Trophoblast cell (in vitro differentiated cells and primary cell): ENCODE measurements around the gene ZBTB20.

Source experiments
- DNase-seq, 2 donors: peaks; one replicate each; pipeline ENCODE4 v3.0.0-alpha.2; 2016
- H2AFZ ChIP-seq: 2 replicates; pipeline ENCODE4 v1.6.1; 2013; ENCODE audit warnings: low read length, moderate library complexity, mild to moderate bottlenecking; ENCODE audit not compliant: insufficient read depth, poor library complexity
- H2AK5ac ChIP-seq: 2 replicates; pipeline ENCODE4 v1.6.1; 2013; ENCODE audit warnings: mild to moderate bottlenecking, low read length
- H2BK120ac ChIP-seq: 2 replicates; pipeline ENCODE4 v1.6.1; 2013; ENCODE audit warnings: low read length, mild to moderate bottlenecking, moderate library complexity; ENCODE audit not compliant: insufficient read depth, poor library complexity
- H2BK12ac ChIP-seq: 2 replicates; pipeline ENCODE4 v1.6.1; 2013; ENCODE audit warnings: mild to moderate bottlenecking, low read length, moderate library complexity
- H2BK5ac ChIP-seq: 2 replicates; pipeline ENCODE4 v1.6.1; 2013; ENCODE audit warnings: low read length, low read depth, moderate library complexity, mild to moderate bottlenecking; ENCODE audit not compliant: poor library complexity
- H3K14ac ChIP-seq: 2 replicates; pipeline ENCODE4 v1.6.1; 2013; ENCODE audit warnings: mild to moderate bottlenecking, low read length
- H3K18ac ChIP-seq: 2 replicates; pipeline ENCODE4 v1.6.1; 2013; ENCODE audit warnings: mild to moderate bottlenecking, low read length
- H3K23ac ChIP-seq: 2 replicates; pipeline ENCODE4 v1.6.1; 2013; ENCODE audit warnings: low read length
- H3K27ac ChIP-seq: 2 replicates; pipeline ENCODE4 v1.5.1; 2013; ENCODE audit warnings: low read depth, mild to moderate bottlenecking, inconsistent platforms, low read length, moderate library complexity
- H3K27me3 ChIP-seq: 2 replicates; pipeline ENCODE4 v1.6.1; 2013; ENCODE audit warnings: inconsistent platforms, mild to moderate bottlenecking, low read length, moderate library complexity; ENCODE audit not compliant: insufficient read depth
- H3K36me3 ChIP-seq, 2 experiments: 1 replicate in 1 of 2; 2 replicates in 1 of 2; pipeline ENCODE4 v1.6.1; 2013; ENCODE audit warnings: low read length in 2 of 2, mild to moderate bottlenecking in 2 of 2, moderate library complexity in 1 of 2; ENCODE audit not compliant: insufficient read depth in 2 of 2, control insufficient read depth in 1 of 2
- H3K4ac ChIP-seq: 2 replicates; pipeline ENCODE4 v1.6.1; 2013; ENCODE audit warnings: low read depth, mild to moderate bottlenecking, low read length, moderate library complexity
- H3K4me1 ChIP-seq, 2 experiments: 1 replicate in 1 of 2; 2 replicates in 1 of 2; pipeline ENCODE4 v1.6.1; 2013; ENCODE audit warnings: low read length in 2 of 2, mild to moderate bottlenecking in 2 of 2, moderate library complexity in 1 of 2; ENCODE audit not compliant: insufficient read depth in 2 of 2, control insufficient read depth in 1 of 2
- H3K4me2 ChIP-seq: 2 replicates; pipeline ENCODE4 v1.6.1; 2013; ENCODE audit warnings: inconsistent platforms, mild to moderate bottlenecking, low read length, moderate library complexity
- H3K4me3 ChIP-seq: 2 replicates; pipeline ENCODE4 v1.5.1; 2013; ENCODE audit warnings: mild to moderate bottlenecking, low read depth, low read length, inconsistent platforms
- H3K79me1 ChIP-seq: one replicate; pipeline ENCODE4 v1.6.1; 2013; ENCODE audit warnings: low read length
- H3K79me2 ChIP-seq: 2 replicates; pipeline ENCODE4 v1.6.1; 2013; ENCODE audit warnings: low read length, mild to moderate bottlenecking; ENCODE audit not compliant: control insufficient read depth, insufficient read depth, poor library complexity
- H3K9ac ChIP-seq: 2 replicates; pipeline ENCODE4 v1.6.1; 2013; ENCODE audit warnings: mild to moderate bottlenecking, low read length
- H3K9me3 ChIP-seq: 2 replicates; pipeline ENCODE4 v1.6.1; 2013; ENCODE audit warnings: low read depth, mild to moderate bottlenecking, control low read depth, inconsistent platforms, low read length; ENCODE audit not compliant: insufficient read depth
- H4K12ac ChIP-seq: 2 replicates; pipeline ENCODE4 v1.6.1; 2013; ENCODE audit warnings: low read depth, mild to moderate bottlenecking, low read length, moderate library complexity
- H4K8ac ChIP-seq: 2 replicates; pipeline ENCODE4 v1.6.1; 2013; ENCODE audit warnings: low read depth, mild to moderate bottlenecking, low read length, moderate library complexity
- H4K91ac ChIP-seq: one replicate; pipeline ENCODE4 v1.6.1; 2013; ENCODE audit warnings: low read depth, mild to moderate bottlenecking, low read length, moderate library complexity
- WGBS: extraction: QIAGEN DNeasy Blood & Tissue Kit; methylation state at CpG from one replicate; pipeline ENCODE4 v1.1.7; 2013; ENCODE audit warnings: missing lambda C conversion rate; ENCODE audit not compliant: insufficient read length, insufficient coverage; ENCODE audit errors: extremely low coverage; 5-methylcytosine and 5-hydroxymethylcytosine counted together

Gene ZBTB20

GRCh38 chr3:114460459-114460858, 686.6 kb downstream of the ZBTB20 start:
- Histone ChIP-seq H3K79me1 (no peaks in the 10 kb centered on the region), H3K79me2 (no peaks in the 10 kb centered on the region), H3K4me2 (no peak overlapping the region), H2BK5ac (no peak overlapping the region), H4K12ac (no peak overlapping the region), H3K9me3 (no peaks in the 10 kb centered on the region), H3K27ac (no peak overlapping the region), H3K9ac (no peak overlapping the region), H3K14ac (no peak overlapping the region), H3K36me3 (no peaks in the 10 kb centered on the region), H3K18ac (no peak overlapping the region), H3K4me1 (no peaks in the 10 kb centered on the region), H2BK120ac (no peak overlapping the region), H3K23ac (no peak overlapping the region), H2AFZ (no peak overlapping the region), H3K4ac (no peak overlapping the region), H2AK5ac (no peak overlapping the region), H3K27me3 (no peaks in the 10 kb centered on the region), H4K91ac (no peak overlapping the region), H3K4me3 (no peak overlapping the region), H4K8ac (no peak overlapping the region), H2BK12ac (no peak overlapping the region)
- WGBS = no CpG with 5 or more reads among the region's 1 CpG
- no peak for DNase-seq

- Histone ChIP-seq H4K91ac (no peak overlapping the region), H3K9me3 (no peaks in the 10 kb centered on the region), H3K4ac (no peak overlapping the region), H2AFZ (no peak overlapping the region), H3K27me3 (no peaks in the 10 kb centered on the region), H3K23ac (no peak overlapping the region), H2AK5ac (no peak overlapping the region), H2BK120ac (no peak overlapping the region), H3K18ac (no peak overlapping the region), H3K36me3 (no peaks in the 10 kb centered on the region), H3K79me2 (no peaks in the 10 kb centered on the region), H3K79me1 (no peaks in the 10 kb centered on the region), H2BK5ac (no peak overlapping the region), H3K4me2 (no peak overlapping the region), H4K12ac (no peak overlapping the region), H3K27ac (no peak overlapping the region), H3K4me1 (no peaks in the 10 kb centered on the region), H3K14ac (no peak overlapping the region), H2BK12ac (no peak overlapping the region), H3K9ac (no peak overlapping the region), H4K8ac (no peak overlapping the region), H3K4me3 (no peak overlapping the region)
- no peak for DNase-seq
- WGBS = no CpG with 5 or more reads among the region's 4 CpGs
Observed at GRCh38 chr3:114456742-114457141, 690.3 kb downstream of the ZBTB20 start.

GRCh38 chr3:114455432-114455831, 691.7 kb downstream of the ZBTB20 start:
- Histone ChIP-seq H2BK12ac (no peak overlapping the region), H3K9ac (no peak overlapping the region), H2AFZ (no peak overlapping the region), H3K4me2 (no peak overlapping the region), H3K23ac (no peak overlapping the region), H3K4ac (no peak overlapping the region), H4K91ac (no peak overlapping the region), H2AK5ac (no peak overlapping the region), H3K79me2 (no peaks in the 10 kb centered on the region), H3K4me1 (no peaks in the 10 kb centered on the region), H3K79me1 (no peaks in the 10 kb centered on the region), H3K9me3 (no peaks in the 10 kb centered on the region), H4K12ac (no peak overlapping the region), H3K4me3 (no peak overlapping the region), H2BK5ac (no peak overlapping the region), H3K27me3 (no peaks in the 10 kb centered on the region), H3K14ac (no peak overlapping the region), H3K27ac (no peak overlapping the region), H4K8ac (no peak overlapping the region), H2BK120ac (no peak overlapping the region), H3K36me3 (no peaks in the 10 kb centered on the region), H3K18ac (no peak overlapping the region)
- no CpG with 5 or more reads among the region's 7 CpGs for WGBS
- DNase-seq = no peak

- no peak overlapping the region for H2BK120ac ChIP-seq
- H4K8ac ChIP-seq = no peak overlapping the region
- no peak overlapping the region for H3K23ac ChIP-seq
- no peak overlapping the region for H4K91ac ChIP-seq
- no peak overlapping the region for H3K4me3 ChIP-seq
- no peaks in the 10 kb centered on the region for H3K79me1 ChIP-seq
- no peaks in the 10 kb centered on the region for H3K9me3 ChIP-seq
- H2AFZ ChIP-seq = no peak overlapping the region
- no peaks in the 10 kb centered on the region for H3K79me2 ChIP-seq
- H3K27me3 ChIP-seq = no peaks in the 10 kb centered on the region
- no peak overlapping the region for H3K9ac ChIP-seq
- 100% methylated on average over 1 of the region's 12 CpGs for WGBS
- H3K27ac ChIP-seq = no peak overlapping the region
- no peaks in the 10 kb centered on the region for H3K36me3 ChIP-seq
- H4K12ac ChIP-seq = no peak overlapping the region
- H3K4me1 ChIP-seq = no peaks in the 10 kb centered on the region
- H3K4me2 ChIP-seq = peak overlapping the region; percentile 55
- H3K18ac ChIP-seq = no peak overlapping the region
- H2BK12ac ChIP-seq = no peak overlapping the region
- H3K14ac ChIP-seq = no peak overlapping the region
- no peak for DNase-seq
- H3K4ac ChIP-seq = no peak overlapping the region
- H2BK5ac ChIP-seq = no peak overlapping the region
- no peak overlapping the region for H2AK5ac ChIP-seq
Observed at GRCh38 chr3:114454551-114455251, 692.4 kb downstream of the ZBTB20 start.
